OCI-LY3 (cell line): ENCODE data around the gene TERB1.
A peak's percentile ranks its signal among the peaks of the same experiment; 100 is the strongest.

Source experiments
- H2AFZ ChIP-seq: fragments of 200-600, 300-600 bp; shearing (Covaris generic); 2 replicates; pipeline ENCODE4 v1.6.0; 2014; ENCODE audit warnings: antibody characterized with exemption, low read depth, low read length
- H3K27ac ChIP-seq: fragments of 200-600, 300-600 bp; sonication (generic); 2 replicates; pipeline ENCODE4 v1.5.1; 2014; ENCODE audit warnings: mild to moderate bottlenecking, low read length, moderate library complexity, mixed read lengths
- H3K27me3 ChIP-seq: fragments of 200-600, 300-600 bp; sonication (generic); 2 replicates; pipeline ENCODE4 v1.6.1; 2014; ENCODE audit warnings: low read depth, low read length, mixed read lengths
- H3K36me3 ChIP-seq: fragments of 200-600, 300-600 bp; sonication (generic); replicated peaks from 2 replicates; pipeline ENCODE3; 2014; ENCODE audit warnings: low read depth, low read length, mixed read lengths
- H3K4me1 ChIP-seq: fragments of 300-600, 200-600 bp; sonication (generic); 2 replicates; pipeline ENCODE4 v1.6.1; 2014; ENCODE audit warnings: low read length, mixed read lengths
- H3K4me2 ChIP-seq: fragments of 200-600, 300-600 bp; sonication (generic); 2 replicates; pipeline ENCODE4 v1.6.1; 2014; ENCODE audit warnings: low read length, mixed read lengths
- H3K4me3 ChIP-seq: fragments of 300-600, 200-600 bp; sonication (generic); 2 replicates; pipeline ENCODE4 v1.5.1; 2014; ENCODE audit warnings: antibody characterized with exemption, mild to moderate bottlenecking, low read length, moderate library complexity
- H3K79me2 ChIP-seq: fragments of 300-600, 200-600 bp; shearing (Covaris generic); 2 replicates; pipeline ENCODE4 v1.6.1; 2014; ENCODE audit warnings: mild to moderate bottlenecking, low read length, mixed read lengths
- H3K9ac ChIP-seq: fragments of 300-600, 200-600 bp; shearing (Covaris generic); 2 replicates; pipeline ENCODE4 v1.6.0; 2014; ENCODE audit warnings: mild to moderate bottlenecking, low read length, moderate library complexity
- H3K9me3 ChIP-seq: fragments of 200-600, 300-600 bp; shearing (Covaris generic); 2 replicates; pipeline ENCODE4 v1.6.1; 2014; ENCODE audit warnings: low read length, mixed read lengths; ENCODE audit not compliant: insufficient read depth
- H4K20me1 ChIP-seq: fragments of 200-600, 300-600 bp; sonication (generic); 2 replicates; pipeline ENCODE4 v1.6.1; 2016; ENCODE audit warnings: low read length, mixed read lengths; ENCODE audit not compliant: insufficient read depth
- CTCF ChIP-seq: fragments of 200-600, 300-600 bp; sonication (generic); IDR thresholded peaks from 2 replicates; pipeline ENCODE4 v1.5.1; 2014; ENCODE audit warnings: antibody characterized with exemption, low read length, low read depth
- EZH2phosphoT487 ChIP-seq: fragments of 200-600 bp; shearing (Covaris generic); IDR thresholded peaks from 2 replicates; pipeline ENCODE4 v1.6.1; 2018; ENCODE audit warnings: antibody characterized with exemption, mixed run types, low read depth

TERB1 gene

GRCh38 chr16:66754211-66754610 is 47.2 kb downstream of the TERB1 start:
- Histone ChIP-seq H4K20me1 (peaks cover 8% of the 10 kb centered on the region), H3K9me3 (no peaks in the 10 kb centered on the region), H3K27me3 (no peaks in the 10 kb centered on the region), H3K4me1 (peaks cover 18% of the 10 kb centered on the region), H3K36me3 (peaks cover 1% of the 10 kb centered on the region), H3K79me2 (peaks cover 23% of the 10 kb centered on the region), H3K4me3 (no peak overlapping the region), H3K4me2 (no peak overlapping the region), H2AFZ (no peak overlapping the region), H3K9ac (no peak overlapping the region), H3K27ac (no peak overlapping the region)
- TF ChIP-seq CTCF (no peak), EZH2phosphoT487 (no peak)

- Histone ChIP-seq H4K20me1 (peaks cover 8% of the 10 kb centered on the region), H3K4me3 (no peak overlapping the region), H3K36me3 (peaks cover 11% of the 10 kb centered on the region), H3K4me1 (peaks cover 21% of the 10 kb centered on the region), H3K9ac (no peak overlapping the region), H2AFZ (no peak overlapping the region), H3K27ac (no peak overlapping the region), H3K9me3 (no peaks in the 10 kb centered on the region), H3K4me2 (no peak overlapping the region), H3K27me3 (no peaks in the 10 kb centered on the region), H3K79me2 (peaks cover 32% of the 10 kb centered on the region)
- TF ChIP-seq CTCF = no peak
- TF ChIP-seq EZH2phosphoT487 = no peak
Observed at GRCh38 chr16:66752958-66753357, 48.4 kb downstream of the TERB1 start.

GRCh38 chr16:66752379-66752778 is 49.0 kb downstream of the TERB1 start:
- peak overlapping the region; percentile 97; the same call in 1 of the 2 replicates for H2AFZ ChIP-seq
- H3K9me3 ChIP-seq = no peaks in the 10 kb centered on the region
- peaks cover 21% of the 10 kb centered on the region for H3K4me1 ChIP-seq
- H3K9ac ChIP-seq = no peak overlapping the region
- no peak overlapping the region for H3K27ac ChIP-seq
- no peak for TF ChIP-seq EZH2phosphoT487
- no peak for TF ChIP-seq CTCF
- no peaks in the 10 kb centered on the region for H3K27me3 ChIP-seq
- H3K4me3 ChIP-seq = peak overlapping the region; percentile 99
- H3K36me3 ChIP-seq = peaks cover 11% of the 10 kb centered on the region
- peaks cover 34% of the 10 kb centered on the region for H3K79me2 ChIP-seq
- H3K4me2 ChIP-seq = peak overlapping the region; percentile 87
- peaks cover 8% of the 10 kb centered on the region for H4K20me1 ChIP-seq

- peak overlapping the region; percentile 87 for H3K4me2 ChIP-seq
- peaks cover 11% of the 10 kb centered on the region for H3K36me3 ChIP-seq
- peak overlapping the region; percentile 97 for H2AFZ ChIP-seq
- peak overlapping the region; percentile 92 for H3K9ac ChIP-seq
- no peak for TF ChIP-seq CTCF
- no peak for TF ChIP-seq EZH2phosphoT487
- peaks cover 8% of the 10 kb centered on the region for H4K20me1 ChIP-seq
- H3K4me3 ChIP-seq = peak overlapping the region; percentile 99
- H3K27ac ChIP-seq = no peak overlapping the region
- H3K79me2 ChIP-seq = peaks cover 34% of the 10 kb centered on the region
- H3K4me1 ChIP-seq = peaks cover 21% of the 10 kb centered on the region
- no peaks in the 10 kb centered on the region for H3K9me3 ChIP-seq
- H3K27me3 ChIP-seq = no peaks in the 10 kb centered on the region
Observed at GRCh38 chr16:66751992-66752322, 49.4 kb downstream of the TERB1 start.
